CD4-positive, alpha-beta T cell (primary cell): ENCODE data around the gene INPP5A. TPM values are rescaled to one million over a fixed set of nuclear protein-coding genes. Genes with fewer than 3 reads are reported as not detected.

Experiments used
- ATAC-seq: fragments of 200-7000 bp; cut with Tn5 transposase; one replicate; pipeline ENCODE4 v1.10.0; 2022; ENCODE audit warnings: mild to moderate bottlenecking; ENCODE audit not compliant: poor library complexity
- CTCF ChIA-PET: fragments of 350-600 bp; sonication (Branson Sonifier 250); formaldehyde crosslinking; loops from one replicate; lab custom pipeline; 2021; ENCODE audit warnings: antibody characterized with exemption, inconsistent platforms; lab: Charles Lee
- POLR2A ChIA-PET: fragments of 350-600 bp; sonication (Branson Sonifier 250); formaldehyde crosslinking; loops from one replicate; lab custom pipeline; 2021; ENCODE audit warnings: antibody characterized with exemption, inconsistent platforms; lab: Charles Lee
- DNase-seq, 14 experiments: peaks; one replicate each; pipeline ENCODE4 v3.0.0-alpha.2; 2013 to 2020; ENCODE audit warnings: mixed read lengths in 2 of 14
- H3K27ac ChIP-seq, 2 donors: one replicate each; pipeline versions ENCODE4 v1.5.1 to v1.7.0; 2013; ENCODE audit warnings: low read length in 2 of 2, low read depth in 1 of 2, mild to moderate bottlenecking in 1 of 2
- H3K27me3 ChIP-seq, 2 experiments: 1 replicate in 1 of 2; 2 replicates in 1 of 2; pipeline versions ENCODE4 v1.6.1 to v1.7.0; 2013; ENCODE audit warnings: low read length in 2 of 2, control low read depth in 1 of 2, mild to moderate bottlenecking in 1 of 2, moderate library complexity in 1 of 2; ENCODE audit not compliant: insufficient read depth in 2 of 2, control insufficient read depth in 1 of 2
- H3K36me3 ChIP-seq: one replicate; pipeline ENCODE4 v1.6.1; 2013; ENCODE audit warnings: low read length, control low read depth; ENCODE audit not compliant: insufficient read depth
- H3K4me1 ChIP-seq: one replicate; pipeline ENCODE4 v1.6.1; 2013; ENCODE audit warnings: low read length, control low read depth; ENCODE audit not compliant: insufficient read depth
- H3K4me3 ChIP-seq: one replicate; pipeline ENCODE4 v1.5.1; 2013; ENCODE audit warnings: mild to moderate bottlenecking, low read length, moderate library complexity
- H3K9me3 ChIP-seq, 2 experiments: 1 replicate in 1 of 2; 2 replicates in 1 of 2; pipeline versions ENCODE4 v1.6.1 to v1.7.0; 2013; ENCODE audit warnings: low read length in 2 of 2, mild to moderate bottlenecking in 2 of 2, control low read depth in 1 of 2, moderate library complexity in 1 of 2; ENCODE audit not compliant: control insufficient read depth in 1 of 2, insufficient read depth in 1 of 2
- H3K27ac Mint-ChIP-seq: one replicate; pipeline ENCODE4 v1.8.0; 2020; ENCODE audit warnings: mixed read lengths
- H3K27me3 Mint-ChIP-seq: one replicate; pipeline ENCODE4 v1.8.0; 2021; ENCODE audit warnings: mixed read lengths
- H3K36me3 Mint-ChIP-seq: one replicate; pipeline ENCODE4 v1.8.0; 2021; ENCODE audit warnings: low read depth, mixed read lengths
- H3K4me1 Mint-ChIP-seq: one replicate; pipeline ENCODE4 v1.8.0; 2021; ENCODE audit warnings: low read depth, mixed read lengths
- H3K4me3 Mint-ChIP-seq: one replicate; pipeline ENCODE4 v1.8.0; 2020; ENCODE audit warnings: mild to moderate bottlenecking, mixed read lengths
- H3K9me3 Mint-ChIP-seq: one replicate; pipeline ENCODE4 v1.8.0; 2020; ENCODE audit warnings: mixed read lengths
- CTCF ChIP-seq: fragments of 200-600 bp; IDR thresholded peaks from one replicate; pipeline ENCODE4 v1.8.0; 2022; ENCODE audit warnings: antibody characterized with exemption, mild to moderate bottlenecking
- intact Hi-C, 2 experiments: fragments of 100-400 bp; cut with DNase I in 1 of 2; cut with micrococcal nuclease in 1 of 2; formaldehyde crosslinking; loops; one replicate each; pipeline versions ENCODE4 v1.15.1 to v1.9.0; 2023 to 2025; cut with DNase I, micrococcal nuclease
- total RNA-seq, 174 experiments: library from RNA in 2 of 174; stranded (reverse) in 2 of 174; gene quantifications; one replicate each; pipeline ENCODE4 v1.2.3 and lab custom pipeline; 2021 to 2026

INPP5A gene
- total RNA-seq, 2 experiments from 2014 or later: 22.0 to 24.8 TPM

- Histone ChIP-seq H3K4me3 (no peak overlapping the region), H3K9me3 (peaks cover 0 to 27% of the 10 kb centered on the region in 2 experiments), H3K36me3 (no peaks in the 10 kb centered on the region), H3K27me3 (peaks cover 15 to 31% of the 10 kb centered on the region in 2 experiments), H3K27ac (no peak overlapping the region), H3K4me1 (no peaks in the 10 kb centered on the region)
- H3K9me3 Mint-ChIP-seq: no peaks in the 10 kb centered on the region
- no peaks in the 10 kb centered on the region for H3K36me3 Mint-ChIP-seq
- DNase-seq (no peak), ATAC-seq (no peak)
- no peak overlapping the region for H3K27ac Mint-ChIP-seq
- CTCF ChIA-PET: no interaction called here
- H3K4me3 Mint-ChIP-seq: no peak overlapping the region
- POLR2A ChIA-PET: no interaction called here
- no peaks in the 10 kb centered on the region for H3K4me1 Mint-ChIP-seq
- intact Hi-C loops: no loop called here
- no peak for TF ChIP-seq CTCF
- H3K27me3 Mint-ChIP-seq: peaks cover 9% of the 10 kb centered on the region
Observed at GRCh38 chr10:132792796-132793195, 255.2 kb downstream of the INPP5A start.

GRCh38 chr10:132793213-132793612 is 255.6 kb downstream of the INPP5A start:
- no peak overlapping the region for H3K27ac ChIP-seq
- CTCF ChIA-PET: no interaction called here
- H3K27me3 Mint-ChIP-seq: peaks cover 9% of the 10 kb centered on the region

GRCh38 chr10:132793871-132794849 is 256.6 kb downstream of the INPP5A start:
- CTCF ChIA-PET: no interaction called here
- H3K27ac ChIP-seq: no peak overlapping the region
- POLR2A ChIA-PET: no interaction called here

More at GRCh38 chr10:132793213-132793612, 255.6 kb downstream of the INPP5A start:
- H3K9me3 ChIP-seq: peaks cover 0 to 27% of the 10 kb centered on the region in 2 experiments
- DNase-seq: no peak
- POLR2A ChIA-PET: no interaction called here
- H3K9me3 Mint-ChIP-seq: no peaks in the 10 kb centered on the region
- H3K4me3 ChIP-seq: no peak overlapping the region
- H3K4me3 Mint-ChIP-seq: no peak overlapping the region
- no peak for ATAC-seq
- H3K36me3 ChIP-seq: no peaks in the 10 kb centered on the region
- no peaks in the 10 kb centered on the region for H3K36me3 Mint-ChIP-seq
- TF ChIP-seq CTCF: no peak
- peaks cover 12 to 29% of the 10 kb centered on the region in 2 experiments for H3K27me3 ChIP-seq
- no peak overlapping the region for H3K27ac Mint-ChIP-seq
- H3K4me1 Mint-ChIP-seq: no peaks in the 10 kb centered on the region
- intact Hi-C loops: no loop called here
- no peaks in the 10 kb centered on the region for H3K4me1 ChIP-seq

More at GRCh38 chr10:132793871-132794849, 256.6 kb downstream of the INPP5A start:
- H3K36me3 Mint-ChIP-seq: no peaks in the 10 kb centered on the region
- no peak overlapping the region for H3K4me3 ChIP-seq
- H3K4me1 Mint-ChIP-seq: no peaks in the 10 kb centered on the region
- no peaks in the 10 kb centered on the region for H3K9me3 Mint-ChIP-seq
- ATAC-seq: no peak
- H3K4me3 Mint-ChIP-seq: no peak overlapping the region
- H3K9me3 ChIP-seq: peaks cover 0 to 22% of the 10 kb centered on the region in 2 experiments
- intact Hi-C loops: no loop called here
- peaks cover 6 to 20% of the 10 kb centered on the region in 2 experiments for H3K27me3 ChIP-seq
- H3K4me1 ChIP-seq: no peaks in the 10 kb centered on the region
- DNase-seq: no peak
- no peak overlapping the region for H3K27ac Mint-ChIP-seq
- no peak for TF ChIP-seq CTCF
- peaks cover 9% of the 10 kb centered on the region for H3K27me3 Mint-ChIP-seq
- no peaks in the 10 kb centered on the region for H3K36me3 ChIP-seq
